Measurements from ENCODE around the gene OXSR1. TPM values are rescaled to one million over a fixed set of nuclear protein-coding genes. Genes with fewer than 3 reads are reported as not detected.

OXSR1 gene
- total RNA-seq, 1 experiment from 2014 or later: 33.2 TPM

GRCh38 chr3:38140326-38141172 is 24.8 kb upstream of the OXSR1 start:
- TF ChIP-seq REST (IDR thresholded peaks at IDR 0.05; ENCODE audit: insufficient read depth in 1 of 2, low read depth in 2 of 2, low read length in 1 of 2) (no peak), POLR2AphosphoS5 (IDR thresholded peaks at IDR 0.05; ENCODE audit: low read depth, low read length) (no peak), TCF7L2 (IDR thresholded peaks at IDR 0.05; ENCODE audit: low read depth, low read length) (no peak), CTCF (IDR thresholded peaks at IDR 0.05) (no peak), SIN3A (IDR thresholded peaks at IDR 0.05; ENCODE audit: borderline replicate concordance, insufficient read depth, low read depth, low read length) (no peak)
- Histone ChIP-seq H3K27me3 (ENCODE audit: control insufficient read depth, insufficient read depth, low read length) (no peaks in the 10 kb centered on the region), H3K4me3 (ENCODE audit: low read depth in 2 of 2, low read length in 2 of 2) (no peak overlapping the region), H3K27ac (ENCODE audit: low read length) (no peak overlapping the region), H3K9me3 (ENCODE audit: control insufficient read depth, insufficient read depth, low read depth, low read length) (no peaks in the 10 kb centered on the region), H3K4me1 (ENCODE audit: control insufficient read depth, insufficient read depth, low read length) (peaks cover 5% of the 10 kb centered on the region), H3K36me3 (ENCODE audit: control insufficient read depth, insufficient read depth, low read length) (peaks cover 2% of the 10 kb centered on the region; the same call in 1 of the 2 replicates)
- ChIA-PET CTCF (no interaction called here), POLR2A (no interaction called here)
- ATAC-seq: no peak
- BruUV-seq (replicated peaks): no TSS peak
- DNase-seq (ENCODE audit: low read depth, low spot score): no peak
- intact Hi-C loops (cut with micrococcal nuclease; ENCODE audit: unreplicated experiment): no loop called here
- in situ Hi-C loops (cut with HindIII; ENCODE audit: low pct_unique_long_range_greater_than_20kb, low sequenced_read_pairs): no loop called here

GRCh38 chr3:38141173-38141951 is 24.0 kb upstream of the OXSR1 start:
- no peak for DNase-seq (ENCODE audit: low read depth, low spot score)
- no peak overlapping the region for H3K4me3 ChIP-seq (ENCODE audit: low read depth in 2 of 2, low read length in 2 of 2)
- no peaks in the 10 kb centered on the region for H3K9me3 ChIP-seq (ENCODE audit: control insufficient read depth, insufficient read depth, low read depth, low read length)
- ChIA-PET CTCF (interaction anchor here (0.8 kb wide), 1 partner anchor 23 kb away, joined by 3 read pairs; no protein-coding TSS in a partner anchor), POLR2A (no interaction called here)
- in situ Hi-C loops (cut with HindIII; ENCODE audit: low pct_unique_long_range_greater_than_20kb, low sequenced_read_pairs): no loop called here
- BruUV-seq (replicated peaks): TSS peak; percentile 50
- intact Hi-C loops (cut with micrococcal nuclease; ENCODE audit: unreplicated experiment): no loop called here
- no peak for ATAC-seq
- H3K27ac ChIP-seq (ENCODE audit: low read length): no peak overlapping the region
- TF ChIP-seq TCF7L2 (IDR thresholded peaks at IDR 0.05; ENCODE audit: low read depth, low read length): no peak
- TF ChIP-seq REST (IDR thresholded peaks at IDR 0.05; ENCODE audit: insufficient read depth in 1 of 2, low read depth in 2 of 2, low read length in 1 of 2): no peak
- TF ChIP-seq POLR2AphosphoS5 (IDR thresholded peaks at IDR 0.05; ENCODE audit: low read depth, low read length): no peak
- peaks cover 5% of the 10 kb centered on the region for H3K4me1 ChIP-seq (ENCODE audit: control insufficient read depth, insufficient read depth, low read length)
- no peaks in the 10 kb centered on the region for H3K27me3 ChIP-seq (ENCODE audit: control insufficient read depth, insufficient read depth, low read length)
- H3K36me3 ChIP-seq (ENCODE audit: control insufficient read depth, insufficient read depth, low read length): peaks cover under 1% of the 10 kb centered on the region; the same call in 1 of the 2 replicates

Data from Panc1 (cell line).